Mucosa of descending colon (tissue), 3 donors: ENCODE measurements around the gene RPS6KB2. TPM values are rescaled to one million over a fixed set of nuclear protein-coding genes. Genes with fewer than 3 reads are reported as not detected.

Source experiments
- ATAC-seq: fragments of 200-7000 bp; cut with Tn5 transposase; one replicate; pipeline ENCODE4 v1.9.1; 2020; ENCODE audit warnings: mild to moderate bottlenecking, moderate library complexity
- DNase-seq, 3 donors: peaks; one replicate each; pipeline ENCODE4 v3.0.0-alpha.2; 2020
- H3K36me3 ChIP-seq: fragments of 200-600 bp; one replicate; pipeline ENCODE4 v1.8.0; 2021; ENCODE audit warnings: low read depth, mild to moderate bottlenecking
- H3K4me1 ChIP-seq: fragments of 200-600 bp; one replicate; pipeline ENCODE4 v1.8.0; 2021; ENCODE audit warnings: low read depth, mild to moderate bottlenecking
- H3K4me3 ChIP-seq: fragments of 200-600 bp; one replicate; pipeline ENCODE4 v1.8.0; 2021; ENCODE audit warnings: mild to moderate bottlenecking
- H3K9me3 ChIP-seq: fragments of 200-600 bp; one replicate; pipeline ENCODE4 v1.8.0; 2021; ENCODE audit warnings: mild to moderate bottlenecking
- CTCF ChIP-seq: fragments of 200-600 bp; IDR thresholded peaks from one replicate; pipeline ENCODE4 v1.8.0; 2022; ENCODE audit warnings: antibody characterized with exemption, mild to moderate bottlenecking
- intact Hi-C, 2 donors: fragments of 100-400 bp; cut with DNase I in 1 of 2; cut with micrococcal nuclease in 1 of 2; formaldehyde crosslinking; loops; one replicate each; pipeline versions ENCODE4 v1.11.0 to v1.11.1; 2022; cut with DNase I, micrococcal nuclease
- total RNA-seq, 3 donors: library from RNA; stranded (reverse); fragmentation: NEBNext Ultra II Directional in 2 of 3; extraction: Animal tissue kit (Norgen Biotek cat#: 25700) in 2 of 3; gene quantifications; one replicate each; pipeline versions ENCODE4 v1.2.1 to v1.2.4, GENCODE V29; 2021 to 2023
- donor health status: DM: no; HTN: no; CAD: no; lungs with moderate emphysema.
- donor health status: DM: no; HTN: no; CAD: no.
- donor health status: DM: no; HTN: yes; CAD: no.

Gene RPS6KB2
- total RNA-seq, 3 donors from 2014 or later = 43.1 to 51.6 (median 45.4) TPM

- Histone ChIP-seq H3K4me1 (peaks cover 35% of the 10 kb centered on the region), H3K36me3 (peaks cover 8% of the 10 kb centered on the region), H3K4me3 (no peak overlapping the region), H3K9me3 (no peaks in the 10 kb centered on the region)
- intact Hi-C loops = no loop called here
- TF ChIP-seq CTCF = no peak
- DNase-seq = peak in 1 of 3 donors; percentile 55
- no peak for ATAC-seq
These were observed 32.6 kb upstream of the RPS6KB2 start for GRCh38 chr11:67395555-67396258.

GRCh38 chr11:67396259-67396581 is 32.1 kb upstream of the RPS6KB2 start:
- ATAC-seq = no peak
- Histone ChIP-seq H3K9me3 (no peaks in the 10 kb centered on the region), H3K4me3 (no peak overlapping the region), H3K4me1 (peaks cover 34% of the 10 kb centered on the region), H3K36me3 (peaks cover 8% of the 10 kb centered on the region)
- DNase-seq = no peak
- no peak for TF ChIP-seq CTCF
- intact Hi-C loops = no loop called here

- TF ChIP-seq CTCF = no peak
- intact Hi-C loops = no loop called here
- H3K9me3 ChIP-seq = no peaks in the 10 kb centered on the region
- H3K4me3 ChIP-seq = no peak overlapping the region
- peaks cover 8% of the 10 kb centered on the region for H3K36me3 ChIP-seq
- no peak for ATAC-seq
- DNase-seq = no peak
- H3K4me1 ChIP-seq = peaks cover 34% of the 10 kb centered on the region
These were observed 31.5 kb upstream of the RPS6KB2 start for GRCh38 chr11:67396587-67397389.

GRCh38 chr11:67397536-67397935 is 30.8 kb upstream of the RPS6KB2 start:
- no peak for DNase-seq
- no peaks in the 10 kb centered on the region for H3K9me3 ChIP-seq
- H3K4me3 ChIP-seq = no peak overlapping the region
- ATAC-seq = no peak
- peaks cover 35% of the 10 kb centered on the region for H3K4me1 ChIP-seq
- peaks cover 8% of the 10 kb centered on the region for H3K36me3 ChIP-seq
- intact Hi-C loops = no loop called here
- TF ChIP-seq CTCF = no peak

GRCh38 chr11:67397986-67398660 is 30.2 kb upstream of the RPS6KB2 start:
- ATAC-seq (no peak), DNase-seq (no peak)
- intact Hi-C loops = no loop called here
- H3K9me3 ChIP-seq = no peaks in the 10 kb centered on the region
- peaks cover 32% of the 10 kb centered on the region for H3K4me1 ChIP-seq
- H3K36me3 ChIP-seq = peaks cover 8% of the 10 kb centered on the region
- no peak for TF ChIP-seq CTCF
- H3K4me3 ChIP-seq = no peak overlapping the region
